HG03196 (cell line): ENCODE data around the gene C12orf56.
"Not testable (repeated sequence)": the region's sequence is repeated elsewhere in the genome, so short reads cannot be mapped to it uniquely, and the experiment has no call there.

Experiments
- ATAC-seq: cut with Tn5 transposase; IDR thresholded peaks from one replicate; pipeline ENCODE4 v1.9.1; 2021; ENCODE audit not compliant: unreplicated experiment

C12orf56 gene

GRCh38 chr12:64387197-64387816 lies 3.3 kb downstream of the C12orf56 start:
- no peak for ATAC-seq

GRCh38 chr12:64385468-64385867 lies 5.1 kb downstream of the C12orf56 start:
- no peak for ATAC-seq

DNA sequence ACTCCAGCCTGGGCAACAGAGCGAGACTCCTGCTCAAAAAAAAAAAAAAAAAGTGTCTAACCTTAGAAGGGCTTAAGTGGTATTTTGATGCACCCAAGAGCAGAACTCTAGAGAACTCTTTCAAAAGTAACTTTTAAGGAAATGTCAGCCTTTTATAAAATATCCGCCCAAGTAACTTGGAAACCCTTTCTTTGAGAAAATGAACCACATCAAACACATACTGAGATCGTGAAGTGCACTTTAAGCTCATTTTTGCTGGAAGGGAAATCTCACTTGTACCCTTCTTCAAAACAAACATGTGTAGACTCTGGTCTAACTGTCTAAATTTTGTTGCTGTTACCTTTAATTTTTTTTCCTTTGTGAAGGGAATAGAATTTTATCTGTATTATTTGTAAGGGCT lies 5.5 kb downstream of the C12orf56 start:
- ATAC-seq = no peak

- ATAC-seq = no peak
Measured at GRCh38 chr12:64383675-64384074, 6.9 kb downstream of the C12orf56 start.

DNA sequence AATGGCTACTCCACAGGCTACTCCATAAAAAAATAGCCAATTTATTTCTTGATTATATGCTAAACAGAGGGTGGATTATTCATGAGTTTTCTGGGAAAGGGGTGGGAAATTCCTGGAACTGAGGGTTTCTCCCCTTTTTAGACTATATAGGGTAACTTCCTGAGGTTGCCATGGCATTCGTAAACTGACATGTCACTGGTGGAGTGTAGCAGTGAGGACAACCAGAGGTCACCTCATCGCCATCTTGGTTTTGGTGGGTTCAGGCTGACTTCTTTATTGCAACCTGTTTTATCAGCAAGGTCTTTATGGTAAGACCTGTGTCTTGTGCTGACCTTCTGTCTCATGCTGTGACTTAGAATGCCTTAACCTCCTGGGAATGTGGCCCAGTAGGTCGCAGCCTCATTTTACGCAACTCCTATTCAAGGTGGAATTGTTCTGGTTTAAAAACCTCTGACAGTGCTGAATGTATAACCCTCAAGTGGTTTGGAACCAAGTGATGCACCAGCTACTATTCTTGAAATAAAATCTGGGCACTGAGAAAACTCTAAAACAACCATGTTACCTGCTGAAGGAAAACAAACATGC lies 27.7 kb downstream of the C12orf56 start:
- no peak for ATAC-seq

GRCh38 chr12:64361173-64361572 lies 29.4 kb downstream of the C12orf56 start:
- ATAC-seq = not testable (repeated sequence)

GRCh38 chr12:64356209-64356608 lies 34.3 kb downstream of the C12orf56 start:
- not testable (repeated sequence) for ATAC-seq

DNA sequence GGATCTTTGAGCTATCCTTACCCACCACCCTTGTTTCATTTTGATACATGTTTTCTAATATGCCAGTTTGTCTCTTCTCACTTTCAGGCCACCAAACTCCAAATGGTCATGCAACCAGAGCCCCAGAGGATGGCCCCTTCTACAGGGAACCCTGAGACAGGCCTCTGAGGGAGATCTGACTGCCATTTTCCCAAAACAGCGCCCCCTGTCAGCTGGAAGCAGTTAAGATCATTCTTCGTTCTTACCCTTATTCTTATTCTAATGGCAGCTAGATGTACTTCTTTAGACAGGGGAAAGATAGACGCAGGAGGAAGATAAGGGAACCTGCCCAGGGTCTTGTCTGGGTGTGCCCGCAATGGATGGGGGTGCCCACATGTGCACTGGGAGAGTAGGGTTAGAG lies 38.4 kb downstream of the C12orf56 start:
- no peak for ATAC-seq

DNA sequence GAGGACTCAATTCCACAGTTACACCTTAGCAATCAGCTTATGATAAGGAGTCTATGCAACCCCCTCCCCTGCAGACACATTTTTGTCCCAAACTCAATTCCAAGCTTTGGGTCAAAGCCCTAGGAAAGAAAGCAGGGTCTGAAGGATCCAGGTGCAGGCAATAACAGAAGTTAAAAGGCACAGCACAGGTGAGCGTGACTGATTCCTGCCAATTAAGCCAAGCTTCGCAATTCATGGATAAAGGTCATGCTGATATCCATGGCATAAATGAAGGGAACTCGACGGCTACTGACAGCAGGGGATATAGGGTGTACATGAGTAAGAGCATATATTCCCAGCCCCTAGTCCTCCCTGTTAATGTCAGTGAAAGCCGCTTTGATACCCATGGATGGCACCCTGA lies 39.3 kb downstream of the C12orf56 start:
- no peak for ATAC-seq

DNA sequence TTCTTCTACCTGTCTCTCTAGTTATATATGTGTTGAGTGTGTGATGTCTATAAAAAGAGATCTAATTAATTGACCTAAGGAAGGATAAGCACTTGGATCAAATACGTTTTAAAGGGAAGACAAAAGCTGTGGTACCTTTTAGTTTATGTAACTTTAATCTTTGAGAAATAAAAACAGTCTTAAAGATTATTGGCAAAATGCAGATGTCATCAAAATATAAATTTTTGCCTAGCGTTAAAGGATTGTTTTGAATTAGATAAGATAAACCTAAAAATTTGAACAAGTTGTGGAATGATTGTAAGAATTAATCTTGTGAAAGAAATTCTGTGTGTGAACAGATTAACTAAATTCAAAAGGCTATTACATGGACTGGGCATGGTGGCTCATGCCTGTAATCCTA lies 42.9 kb downstream of the C12orf56 start:
- ATAC-seq = no peak

- ATAC-seq = not testable (repeated sequence)
Measured at GRCh38 chr12:64344631-64345030, 45.9 kb downstream of the C12orf56 start.

DNA sequence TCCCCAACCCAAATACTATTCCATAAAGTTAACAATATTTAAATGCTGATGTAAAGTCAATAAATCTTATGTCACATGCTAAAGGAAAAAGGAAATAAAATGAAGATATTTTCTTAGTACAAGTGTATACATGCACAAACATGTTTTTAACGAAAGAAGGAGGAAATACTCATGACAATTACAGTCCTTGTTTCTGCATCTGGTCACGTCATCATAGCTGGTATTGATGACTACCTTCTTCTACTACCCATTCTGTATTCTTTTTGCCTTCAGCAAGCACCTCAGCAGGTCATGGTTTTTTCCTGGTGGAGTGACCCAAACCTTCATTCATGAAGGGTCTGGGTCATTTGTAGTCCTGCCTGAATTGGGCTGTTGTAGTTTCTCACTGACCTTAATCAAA lies 50.0 kb downstream of the C12orf56 start:
- ATAC-seq = not testable (repeated sequence)

DNA sequence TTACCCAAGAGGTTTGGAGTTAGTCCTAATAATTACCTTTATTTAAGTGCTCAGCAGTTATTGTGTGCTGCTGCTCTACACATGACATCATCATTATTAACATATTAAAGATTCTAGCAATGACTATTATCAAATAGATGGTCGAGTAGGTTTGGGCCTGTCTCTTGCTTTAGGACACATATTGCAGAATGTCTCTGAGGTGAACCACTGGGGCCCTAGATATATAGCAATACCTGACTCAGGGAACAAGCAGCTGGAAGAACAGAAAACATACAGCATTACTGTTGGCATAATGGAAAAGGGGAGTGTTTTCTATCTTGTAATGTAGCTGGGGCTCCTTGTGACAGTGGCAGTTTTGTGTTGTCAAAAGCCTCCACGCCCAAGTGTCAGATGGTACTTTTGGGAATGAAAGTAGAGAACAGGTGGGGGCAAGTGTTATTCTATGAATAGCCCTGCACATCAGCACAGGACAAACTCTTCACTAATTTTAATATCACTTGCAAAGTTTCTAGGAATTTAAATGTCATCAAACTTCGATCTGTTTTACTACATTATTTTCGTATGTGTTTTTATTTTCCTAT lies 54.6 kb downstream of the C12orf56 start:
- ATAC-seq = no peak

GRCh38 chr12:64332938-64333337 lies 57.6 kb downstream of the C12orf56 start:
- no peak for ATAC-seq

DNA sequence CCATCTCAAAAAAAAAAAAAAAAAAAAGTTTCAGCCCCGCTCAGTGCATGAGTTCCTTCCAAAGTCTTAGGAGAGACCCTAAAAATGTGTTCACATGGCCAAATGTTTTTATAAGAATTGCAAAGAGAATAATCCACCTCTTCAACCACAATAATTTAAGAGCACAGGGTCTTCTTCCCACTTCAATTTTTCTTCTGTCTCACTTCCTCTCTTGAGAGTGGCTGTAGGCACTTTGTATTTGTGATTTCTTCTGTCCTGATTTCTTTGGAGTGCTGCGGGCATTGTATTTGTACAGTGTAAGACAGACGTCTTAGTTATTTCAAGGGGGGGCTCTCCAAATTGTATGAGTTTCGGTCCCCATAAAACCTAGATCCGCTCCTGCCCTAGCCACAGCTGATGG lies 58.3 kb downstream of the C12orf56 start:
- no peak for ATAC-seq

- ATAC-seq = not testable (repeated sequence)
Measured at GRCh38 chr12:64329031-64329710, 61.4 kb downstream of the C12orf56 start.

DNA sequence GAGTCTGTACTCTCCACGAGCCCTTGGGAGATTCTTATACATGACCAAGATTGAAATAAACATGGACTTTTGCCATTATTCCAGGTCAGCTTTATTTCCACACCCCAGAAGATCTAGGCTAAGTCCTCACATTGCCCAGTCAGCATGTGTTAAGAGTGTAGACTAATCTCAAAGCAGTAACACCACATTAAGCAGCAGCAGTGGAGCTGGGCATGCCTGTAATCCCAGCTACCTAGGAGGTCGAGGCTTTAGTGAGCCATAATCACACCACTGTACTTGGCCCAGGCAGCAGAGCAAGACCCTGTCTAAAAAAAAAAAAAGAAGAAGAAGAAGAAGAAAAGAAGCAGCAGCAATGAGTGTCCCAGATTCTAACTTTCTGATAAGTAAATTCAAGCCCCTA lies 65.5 kb downstream of the C12orf56 start:
- ATAC-seq = no peak

- ATAC-seq = no peak
Measured at GRCh38 chr12:64323476-64324225, 66.9 kb downstream of the C12orf56 start.

DNA sequence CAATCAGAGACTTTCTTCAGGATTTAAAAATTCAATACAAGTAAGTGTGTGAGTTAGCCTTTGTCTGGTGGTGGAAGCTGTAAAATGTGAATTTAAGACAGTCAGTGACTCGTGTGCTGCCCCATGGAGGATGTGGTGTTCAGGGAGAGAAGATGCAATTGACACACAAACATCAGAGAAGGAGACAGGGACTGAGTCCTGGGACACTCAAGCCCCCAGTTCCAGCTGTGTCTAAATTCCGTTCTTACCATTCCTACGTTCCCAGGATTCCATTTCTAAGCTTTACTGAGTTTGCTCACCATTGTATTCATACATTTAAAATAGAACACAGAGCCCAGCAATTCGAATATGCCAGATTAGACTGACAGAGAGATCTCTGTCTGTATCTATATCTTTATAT lies 67.6 kb downstream of the C12orf56 start:
- ATAC-seq = no peak

GRCh38 chr12:64320611-64321010 lies 69.9 kb downstream of the C12orf56 start:
- no peak for ATAC-seq

GRCh38 chr12:64319540-64320225 lies 70.9 kb downstream of the C12orf56 start:
- ATAC-seq = not testable (repeated sequence)
